ENCODE measurements around the gene ERC2.
"Not testable (repeated sequence)": the region's sequence is repeated elsewhere in the genome, so short reads cannot be mapped to it uniquely, and the experiment has no call there.

ERC2 gene

DNA sequence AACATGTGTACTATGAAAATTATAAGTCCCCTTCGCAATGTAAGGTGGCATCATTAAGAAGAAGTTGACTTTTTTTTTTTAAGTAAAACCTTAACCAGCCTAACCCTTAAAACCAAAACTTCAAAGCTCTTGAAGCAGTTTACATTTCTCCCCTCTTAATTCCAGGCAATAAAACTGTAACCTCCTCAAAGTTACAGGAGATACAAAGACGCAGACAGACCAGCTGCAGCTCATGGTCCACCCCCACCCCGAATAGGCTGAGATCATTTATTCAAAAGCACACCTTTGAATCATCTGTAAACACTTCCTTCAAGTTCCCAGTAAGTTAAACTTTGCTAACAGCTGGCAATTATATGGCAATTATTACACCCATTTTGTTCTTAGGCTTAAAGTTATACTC, 414.5 kb downstream of the ERC2 start:
- DNase-seq = no peak

DNA sequence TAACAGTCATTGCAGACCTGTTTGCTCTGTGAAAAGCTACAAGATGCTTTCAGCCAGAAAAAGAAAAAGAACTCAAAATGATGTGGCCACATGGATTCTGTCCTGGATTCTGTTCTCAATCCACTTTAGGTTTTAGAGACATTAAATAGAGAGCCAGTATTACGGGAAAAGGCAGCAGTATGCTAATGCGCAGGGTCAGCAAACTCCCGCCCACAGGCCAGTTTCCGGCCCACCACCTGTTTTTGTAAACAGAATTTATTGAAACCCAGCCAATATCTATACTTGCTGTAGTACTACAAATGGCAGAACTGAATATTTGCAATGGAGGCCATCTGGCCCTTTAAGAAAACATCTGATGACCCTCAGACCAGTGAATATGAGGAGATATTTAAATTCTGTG, 416.1 kb downstream of the ERC2 start:
- DNase-seq = no peak

DNA sequence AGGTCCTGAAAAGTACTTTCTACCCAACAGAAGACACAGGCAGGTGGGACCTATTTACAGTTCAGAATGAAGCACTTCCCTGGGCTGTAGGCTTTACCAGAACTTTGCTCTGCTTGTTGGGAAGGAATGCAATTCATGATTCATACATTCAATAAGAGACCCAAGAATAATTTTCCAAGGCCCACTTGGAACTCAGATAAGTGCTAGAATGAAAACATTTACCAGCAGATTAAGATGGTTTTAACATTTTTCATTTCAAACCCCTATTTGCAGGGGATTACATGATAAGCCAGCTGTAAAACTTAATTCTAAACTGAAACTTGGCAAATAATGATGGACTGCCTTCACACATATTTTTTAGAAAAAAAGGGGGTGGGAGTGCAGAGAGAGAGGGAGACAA, 417.2 kb downstream of the ERC2 start:
- no peak for DNase-seq

DNA sequence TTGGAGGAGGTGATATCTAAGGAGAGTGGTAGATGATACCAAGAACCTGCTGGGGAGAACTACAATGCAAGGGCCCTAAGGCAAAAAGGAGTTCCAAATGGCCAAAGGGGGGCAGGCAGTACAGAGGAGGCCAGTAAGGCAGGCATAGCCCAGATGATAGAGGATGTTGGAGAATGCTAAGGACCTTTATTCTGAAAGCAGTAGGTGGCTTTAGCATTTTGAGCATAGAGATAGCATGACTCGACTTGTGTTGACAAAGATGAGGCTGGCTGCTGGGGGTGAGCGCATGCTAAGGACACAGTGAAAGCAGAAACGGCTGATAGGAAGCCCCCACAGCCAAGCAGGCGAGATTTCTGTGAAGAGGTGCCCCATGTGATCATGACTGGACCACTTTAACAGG, 419.3 kb downstream of the ERC2 start:
- DNase-seq = no peak

DNA sequence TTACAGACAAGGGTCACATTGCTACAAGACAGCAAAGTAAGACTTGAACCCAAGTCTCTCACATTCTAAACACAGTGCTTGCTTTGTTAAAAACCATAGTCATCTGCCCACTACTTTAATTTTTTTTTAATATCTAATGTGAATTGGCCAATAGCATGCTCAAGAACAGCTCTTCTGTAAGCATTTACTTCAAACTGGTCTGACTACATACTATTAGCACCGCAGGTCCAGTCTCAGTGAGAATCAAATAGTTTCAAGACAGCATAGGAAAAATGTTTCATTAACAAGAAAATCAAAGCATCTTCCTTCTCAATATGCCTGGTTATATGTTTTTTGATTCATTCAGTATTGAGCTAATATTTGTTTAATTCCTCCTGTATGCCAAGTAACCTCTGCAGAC, 419.9 kb downstream of the ERC2 start:
- DNase-seq = no peak

DNA sequence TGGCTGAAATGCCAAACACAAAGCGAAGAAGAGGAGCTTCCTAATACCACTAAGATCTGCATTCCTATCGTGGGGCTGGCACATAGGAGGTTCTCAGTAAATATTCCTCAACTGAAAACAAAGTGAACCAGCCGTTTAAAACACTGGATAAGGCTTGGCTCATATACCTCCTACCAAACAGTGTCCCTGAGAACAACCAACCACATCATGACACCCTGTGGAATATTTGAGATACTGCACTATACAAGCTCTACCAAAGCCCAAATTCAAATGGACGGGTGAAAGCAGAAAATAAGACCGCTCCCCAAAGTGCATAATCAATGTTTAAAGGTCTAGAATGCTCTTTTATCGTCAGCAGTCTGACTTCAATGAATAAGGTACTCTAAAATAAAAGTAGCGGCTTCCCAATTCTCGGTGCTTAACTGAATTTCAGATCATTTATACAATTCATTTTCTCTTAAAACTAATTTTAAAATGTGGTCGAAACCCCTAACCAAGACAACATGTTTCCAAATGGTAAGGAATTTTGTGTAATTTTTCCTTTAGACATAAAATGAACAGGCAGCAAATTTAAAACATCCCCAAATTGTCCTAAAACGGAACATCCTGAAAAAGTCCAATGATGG, 425.8 kb downstream of the ERC2 start:
- DNase-seq = no peak

DNA sequence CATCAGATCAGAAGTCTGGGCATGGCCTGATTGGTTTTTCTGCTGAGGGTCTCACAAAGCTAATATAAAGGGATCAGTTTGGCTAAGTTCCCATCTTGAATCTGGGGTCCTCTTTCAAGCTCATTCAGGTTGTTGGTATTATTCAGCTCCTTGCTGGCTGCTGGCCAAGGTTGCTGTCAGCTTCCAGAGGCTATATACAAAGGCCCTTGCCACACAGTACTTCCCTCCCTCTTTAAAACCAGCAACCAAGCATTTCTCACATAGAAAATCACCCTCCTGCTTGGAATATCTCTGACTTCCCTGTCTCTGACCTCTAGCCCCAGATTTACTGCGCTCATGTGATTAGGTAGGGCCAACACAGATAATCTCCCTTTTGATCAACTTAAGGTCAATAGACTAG, 442.9 kb downstream of the ERC2 start:
- DNase-seq = no peak

DNA sequence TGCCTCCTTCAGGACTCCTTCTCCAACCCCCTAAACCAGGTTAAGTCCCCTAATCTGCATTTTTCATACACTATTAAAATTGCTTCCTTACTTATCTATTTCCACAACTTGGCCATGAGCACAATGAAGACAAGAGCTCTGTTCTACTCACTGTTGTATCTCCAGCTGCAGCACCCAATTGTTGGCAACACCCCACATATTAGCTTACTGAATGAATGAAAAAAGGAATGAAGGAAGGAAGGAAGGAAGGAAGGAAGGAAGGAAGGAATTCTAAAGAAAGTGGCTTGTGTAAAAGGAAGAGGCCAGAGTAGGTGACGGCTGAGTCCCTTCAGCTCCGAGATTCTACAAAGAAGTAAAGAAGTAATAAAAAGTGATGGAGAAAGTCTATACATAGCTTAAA, 444.7 kb downstream of the ERC2 start:
- no peak for DNase-seq

DNA sequence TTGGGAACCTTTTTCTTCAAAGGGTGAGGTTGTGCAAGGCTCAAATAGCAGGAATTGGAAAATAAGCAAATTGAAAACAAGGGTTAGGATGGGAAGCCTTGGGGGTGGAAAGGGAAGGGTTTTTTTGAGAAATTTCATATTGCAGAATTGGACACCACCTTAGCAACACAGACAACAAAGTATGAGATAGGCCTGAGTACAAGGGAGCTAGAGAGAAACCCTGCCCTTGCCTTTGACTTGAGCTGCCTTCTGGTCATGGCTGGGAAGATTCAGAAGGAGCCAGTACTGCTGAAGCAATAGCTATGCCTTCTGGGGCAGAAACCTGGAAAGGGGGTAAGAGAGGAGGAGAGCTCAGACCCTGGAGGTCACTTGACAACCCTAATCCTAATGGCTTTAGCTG, 445.6 kb downstream of the ERC2 start:
- no peak for DNase-seq

DNA sequence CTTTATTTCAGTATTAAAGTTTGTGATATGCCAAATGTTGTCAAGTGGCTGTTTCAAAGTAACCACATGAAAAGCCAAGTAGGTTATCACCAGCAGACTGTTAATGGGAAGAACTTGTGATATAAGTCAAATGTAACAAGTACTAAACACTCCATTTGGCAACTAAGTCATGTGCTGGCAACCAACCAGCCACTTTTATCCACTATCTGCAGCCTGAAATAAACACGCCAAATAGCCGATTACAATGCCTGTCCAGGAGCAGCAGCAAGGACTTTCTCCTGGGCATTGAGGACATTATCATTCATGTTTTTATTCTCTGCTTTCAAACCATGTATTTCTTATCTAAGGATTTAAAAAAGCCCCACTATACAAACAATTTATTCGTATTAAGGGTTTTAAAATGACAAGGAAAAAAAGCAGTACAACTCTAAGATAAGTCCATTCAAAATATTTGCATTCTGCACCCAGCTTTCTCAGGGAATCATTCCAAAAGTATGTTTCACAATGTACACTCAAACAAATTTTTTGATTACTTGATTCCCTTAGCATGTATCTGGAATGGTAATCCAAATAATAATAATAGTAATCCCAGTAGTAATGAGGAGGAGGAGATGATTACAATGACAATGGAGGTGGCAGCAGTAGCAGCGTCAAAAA, 448.6 kb downstream of the ERC2 start:
- DNase-seq = no peak

DNA sequence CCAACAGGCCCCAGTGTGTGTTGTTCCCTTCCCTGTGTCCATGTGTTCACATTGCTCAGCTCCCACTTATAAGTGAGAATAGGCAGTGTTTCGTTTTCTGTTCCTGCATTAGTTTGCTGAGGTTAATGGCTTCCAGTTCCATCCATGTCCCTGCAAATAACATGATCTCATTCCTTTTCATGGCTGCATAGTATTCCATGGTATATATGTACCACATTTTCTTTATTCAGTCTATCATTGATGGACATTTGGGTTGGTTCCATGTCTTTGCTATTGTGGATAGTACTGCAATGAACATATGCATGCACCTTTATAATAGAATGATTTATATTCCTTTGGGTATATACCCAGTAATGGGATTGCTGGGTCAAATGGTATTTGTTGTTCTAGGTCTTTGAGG, 452.9 kb downstream of the ERC2 start:
- not testable (repeated sequence) for DNase-seq

DNA sequence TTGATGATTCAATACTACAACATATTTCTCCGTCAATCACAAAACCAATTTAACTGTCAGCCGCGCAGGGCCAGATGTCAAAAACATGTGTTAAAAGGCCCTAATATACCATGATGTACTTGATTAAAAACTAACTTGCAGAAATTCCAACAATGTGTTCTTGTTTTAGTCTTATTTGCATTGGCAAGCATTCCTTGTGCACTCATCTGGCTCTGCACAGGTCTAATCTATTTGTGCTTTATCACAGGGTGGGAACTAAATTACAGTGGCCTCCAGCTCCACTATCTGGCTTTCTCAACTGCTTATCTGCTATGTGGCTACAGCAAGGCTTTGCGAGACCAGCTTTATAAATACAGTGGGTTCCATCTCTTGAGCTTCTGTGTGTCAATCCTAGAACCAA, 455.5 kb downstream of the ERC2 start:
- DNase-seq = no peak

DNA sequence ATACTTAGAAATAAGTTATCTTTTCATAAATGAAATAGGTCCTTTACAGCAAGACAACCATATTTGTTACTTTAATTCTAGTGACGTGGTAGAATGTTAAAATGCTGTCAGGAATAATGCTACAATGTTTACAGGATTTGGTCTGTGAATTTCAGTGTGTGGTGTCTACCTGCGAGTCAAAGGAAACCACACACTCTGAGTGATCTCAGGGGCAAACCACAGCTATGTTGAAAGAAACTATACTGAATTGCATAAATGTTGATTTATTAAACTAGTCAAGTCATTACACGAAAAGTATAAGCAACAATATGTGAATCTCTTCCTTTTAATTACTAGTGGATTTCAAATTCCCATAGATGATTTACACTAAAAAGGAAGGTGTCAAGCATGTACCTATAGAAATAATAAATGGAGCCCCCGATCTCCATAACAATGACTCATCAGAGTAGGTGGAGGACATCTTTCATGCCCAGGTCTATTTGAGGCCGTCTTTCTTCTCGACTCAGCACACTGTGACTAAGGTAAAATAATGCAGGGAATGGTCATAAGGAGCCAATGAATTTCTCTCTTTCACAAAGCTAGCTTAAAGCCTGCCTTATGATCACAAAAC, 463.0 kb downstream of the ERC2 start:
- no peak for DNase-seq

DNA sequence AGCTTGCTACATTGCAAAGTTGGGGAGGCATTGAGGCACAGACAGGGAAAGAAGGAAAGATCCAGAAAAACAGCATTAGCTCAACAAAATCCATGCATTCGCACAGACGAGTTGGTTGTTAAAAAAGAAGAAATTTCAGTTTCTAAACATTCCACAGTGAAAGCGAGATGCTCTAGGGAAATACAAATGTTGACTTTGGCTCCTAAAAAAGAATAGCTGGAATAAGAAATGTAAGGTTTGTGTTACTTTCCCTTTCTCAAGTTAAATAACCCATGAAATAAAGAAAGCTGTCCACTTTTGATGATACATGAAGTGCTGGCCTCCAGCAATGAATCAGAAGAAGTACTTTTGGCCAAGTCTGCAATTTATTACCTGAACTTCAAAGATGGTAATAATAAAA, 465.1 kb downstream of the ERC2 start:
- no peak for DNase-seq

DNA sequence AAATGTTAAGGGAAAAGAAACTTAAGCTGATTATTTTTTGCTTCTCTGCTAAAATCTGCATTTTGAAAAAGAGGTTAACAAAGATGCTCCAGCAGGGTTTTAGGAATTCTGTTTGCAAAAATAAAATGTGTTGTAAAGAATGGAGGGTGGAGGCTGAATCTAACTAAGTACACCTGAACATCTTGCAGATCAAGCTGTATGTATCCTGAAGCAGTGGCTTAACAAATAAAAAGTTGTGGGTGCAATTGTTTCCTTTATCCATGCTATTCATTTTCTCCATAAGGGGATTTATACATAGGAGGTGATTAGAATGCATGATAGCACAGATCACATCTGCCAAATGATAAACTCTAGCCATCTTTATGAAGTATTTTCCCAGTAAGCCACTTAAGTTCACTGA, 466.3 kb downstream of the ERC2 start:
- DNase-seq = no peak

DNA sequence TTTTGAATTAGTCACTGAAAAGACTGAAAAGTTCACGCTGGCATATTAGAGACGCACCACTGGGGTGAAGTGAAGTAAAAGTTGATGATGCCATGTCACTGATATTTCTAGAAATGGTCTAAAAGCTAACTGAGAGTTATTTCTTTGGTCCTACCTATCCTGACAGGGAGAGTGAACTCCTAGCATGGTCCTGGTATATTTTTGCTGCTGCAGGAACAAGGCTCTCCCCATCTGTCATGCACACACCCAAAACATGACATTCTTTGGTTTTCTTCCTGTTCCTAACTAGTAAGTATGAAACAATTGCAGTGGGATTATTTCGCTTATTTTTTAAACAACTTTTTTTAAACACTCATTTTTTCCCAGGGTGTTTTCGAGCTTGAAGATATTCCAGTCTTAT, 466.7 kb downstream of the ERC2 start:
- no peak for DNase-seq

DNA sequence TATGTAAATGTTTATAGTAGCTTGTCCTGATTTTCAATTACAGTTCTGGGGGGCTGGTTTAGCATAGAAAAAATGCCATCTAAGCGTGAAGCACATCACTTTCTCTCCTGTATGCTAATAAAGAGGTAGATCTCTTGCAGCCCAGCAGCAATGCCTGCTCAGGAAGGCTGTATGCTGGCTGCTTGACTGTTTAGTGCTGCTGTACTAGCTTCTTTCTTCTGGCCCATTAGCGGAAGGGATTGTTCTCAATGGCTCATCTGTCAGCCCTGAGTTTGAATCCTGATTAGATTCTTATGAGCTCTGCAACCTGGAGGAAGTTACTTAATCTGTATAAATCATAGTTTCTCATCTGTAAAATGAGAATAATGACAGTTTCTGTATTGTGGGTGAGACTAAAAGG, 478.9 kb downstream of the ERC2 start:
- DNase-seq = no peak

DNA sequence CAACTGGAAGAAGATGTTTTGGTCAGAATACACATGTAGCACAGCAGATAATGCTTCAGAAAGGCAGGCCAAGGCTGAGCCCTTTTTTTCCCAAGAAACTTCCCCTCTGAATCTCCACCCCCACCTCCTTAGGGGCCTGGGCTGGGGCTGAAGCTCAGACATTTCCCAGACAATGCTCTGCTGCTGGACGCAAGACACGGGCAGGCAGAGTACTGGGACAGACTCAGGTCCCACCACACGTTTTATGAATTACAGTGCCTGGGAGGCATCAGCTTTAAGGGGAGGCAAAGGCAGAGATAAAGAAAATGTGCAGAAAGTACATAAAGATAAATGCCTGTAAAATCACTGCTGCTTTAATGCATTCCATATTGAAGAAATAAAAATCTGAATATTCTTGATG, 479.4 kb downstream of the ERC2 start:
- no peak for DNase-seq

DNA sequence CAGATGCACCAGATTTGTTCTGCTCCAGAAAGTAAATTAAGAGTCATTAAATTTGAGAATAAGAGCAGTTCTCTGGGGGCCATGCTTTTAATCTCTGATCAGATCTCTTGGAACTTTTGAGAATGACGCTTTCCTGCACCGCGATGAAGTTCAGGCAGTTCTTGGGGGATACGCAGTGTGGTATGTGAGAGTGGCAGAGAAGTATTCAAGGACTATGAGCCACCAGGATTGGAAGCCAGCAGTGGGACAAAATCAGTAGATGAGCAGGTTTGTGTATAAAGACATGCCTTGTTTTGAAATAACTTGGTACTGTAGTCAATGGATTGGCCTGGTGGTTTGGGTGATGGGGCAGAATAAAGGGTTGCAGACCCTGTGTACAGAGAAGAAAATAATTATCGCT, 483.6 kb downstream of the ERC2 start:
- no peak for DNase-seq

DNA sequence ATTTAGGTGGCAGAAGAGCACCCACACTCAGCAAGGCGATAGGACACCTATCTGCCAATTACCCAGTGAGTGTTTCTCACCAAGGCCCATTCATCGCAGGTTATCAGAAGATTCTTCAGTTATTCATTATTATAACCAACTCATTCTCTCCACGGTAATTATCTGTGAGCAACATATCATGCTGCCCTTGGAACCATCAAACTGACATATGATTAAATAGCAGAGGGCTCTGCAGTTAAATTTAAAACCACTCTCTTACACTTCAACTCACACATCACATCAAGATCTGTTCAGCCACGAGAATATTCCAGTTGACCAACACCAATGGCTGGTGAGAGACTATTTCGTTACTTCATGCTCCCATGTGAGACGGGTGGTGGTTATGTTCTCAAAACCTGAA, 489.3 kb downstream of the ERC2 start:
- DNase-seq = no peak

DNA sequence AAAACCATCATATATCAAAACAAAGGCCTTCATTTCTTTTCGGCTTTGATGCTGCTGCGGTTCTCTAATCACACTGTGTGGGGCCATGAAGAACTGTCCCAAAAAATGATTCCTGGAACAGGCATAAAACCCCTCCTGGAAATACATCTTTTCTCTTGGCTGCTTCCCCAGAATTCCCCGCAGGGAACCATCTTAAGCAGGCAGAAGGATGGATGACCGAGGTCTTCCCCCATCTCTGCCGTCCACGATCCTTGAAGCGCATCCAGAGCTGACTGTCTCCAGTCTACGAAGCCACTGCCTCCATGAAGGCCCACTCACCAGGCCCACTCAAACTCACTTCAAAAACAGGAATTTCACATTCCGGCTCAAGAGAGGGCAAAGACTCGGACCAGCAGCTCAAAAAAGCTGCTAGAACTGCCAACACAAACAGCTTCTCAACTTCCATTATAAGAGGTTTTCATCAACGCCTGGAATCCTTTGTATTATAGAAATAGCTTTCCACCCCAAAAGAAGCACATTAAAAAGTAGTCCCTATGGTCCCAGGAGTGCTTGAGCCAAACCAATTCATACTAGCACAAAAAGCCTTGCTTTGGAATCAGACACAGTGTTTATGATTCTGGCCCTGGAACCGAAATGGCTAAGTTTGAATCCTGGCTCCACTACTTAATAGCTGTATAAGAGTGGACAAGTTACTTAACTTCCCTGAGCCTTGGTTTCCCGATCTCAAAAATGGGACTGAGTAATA, 493.7 kb downstream of the ERC2 start:
- no peak for DNase-seq

DNA sequence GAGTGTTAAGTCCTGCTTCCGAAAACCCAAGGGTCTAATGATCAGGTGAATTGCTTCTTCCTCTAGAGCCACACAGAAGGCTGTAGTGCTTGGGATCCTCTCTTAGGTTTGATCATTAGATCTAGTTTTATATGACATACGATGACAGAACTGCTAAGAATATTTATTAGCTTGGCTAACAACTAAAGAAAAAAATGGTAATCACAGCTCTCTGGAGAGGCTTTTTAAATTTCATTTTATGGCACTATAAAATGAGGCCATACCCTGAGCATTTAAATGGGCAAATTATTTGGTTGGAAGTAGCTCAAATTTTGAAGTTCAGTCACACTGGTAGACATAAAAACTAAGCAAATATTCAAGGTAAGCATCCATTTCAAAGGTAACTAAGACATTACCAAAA, 498.6 kb downstream of the ERC2 start:
- DNase-seq = no peak

DNA sequence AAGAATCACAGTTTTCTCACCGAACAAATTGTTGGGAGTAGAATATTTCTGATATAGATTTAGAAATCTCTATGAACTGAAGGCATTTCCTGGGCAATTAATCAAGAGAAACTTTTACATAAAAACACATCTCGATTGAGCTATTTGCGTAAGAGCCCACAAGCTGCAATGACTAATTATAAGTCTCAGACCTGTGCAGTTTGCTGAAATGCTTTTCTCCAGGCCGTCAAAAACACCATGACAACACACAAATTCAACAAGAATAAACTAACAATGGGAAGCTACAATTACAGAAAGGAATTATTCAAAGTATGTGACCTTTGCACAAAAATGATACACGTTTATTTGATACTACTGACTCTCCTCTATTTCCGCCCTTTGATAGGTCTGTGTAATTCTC, 499.9 kb downstream of the ERC2 start:
- DNase-seq = no peak

DNA sequence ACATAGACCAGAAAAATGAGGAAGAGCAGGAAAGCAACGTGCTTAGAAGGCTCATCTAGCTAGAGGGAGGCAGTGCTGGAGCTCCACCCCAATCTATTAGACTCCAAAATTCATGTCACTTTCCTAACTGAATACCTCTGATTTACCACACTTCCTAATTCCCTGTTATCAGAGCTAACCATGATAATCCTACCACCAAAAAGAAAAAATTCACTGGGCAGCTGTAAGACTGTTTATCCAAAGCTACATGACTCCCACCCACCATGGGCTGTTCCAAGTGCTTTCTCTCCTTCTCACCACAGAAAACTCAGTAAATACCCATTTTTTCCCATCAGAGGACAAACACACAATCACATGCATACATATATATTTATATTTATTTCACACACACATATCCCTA, 501.7 kb downstream of the ERC2 start:
- DNase-seq = no peak
